Sigmoid colon (tissue), 7 donors: Measurements from ENCODE around the gene RADIL. TPM values are rescaled to one million over a fixed set of nuclear protein-coding genes. Genes with fewer than 3 reads are reported as not detected.

Source experiments
- DNase-seq: peaks from one replicate; pipeline ENCODE4 v3.0.0-alpha.2; 2019
- H3K27ac ChIP-seq, 4 donors: fragments of 200-600 bp; sonication (generic); one replicate each; pipeline ENCODE4 v1.5.1; 2016 to 2019; ENCODE audit warnings: mild to moderate bottlenecking in 1 of 4
- H3K27me3 ChIP-seq, 3 donors: fragments of 200-600 bp; sonication (generic); one replicate each; pipeline ENCODE4 v1.5.1; 2019; ENCODE audit warnings: mild to moderate bottlenecking in 1 of 3
- H3K36me3 ChIP-seq, 4 donors: fragments of 200-600 bp; sonication (generic); one replicate each; pipeline ENCODE4 v1.5.1; 2016 to 2019
- H3K4me1 ChIP-seq, 4 donors: fragments of 200-600 bp; sonication (generic); one replicate each; pipeline ENCODE4 v1.5.1; 2017 to 2019
- H3K4me3 ChIP-seq, 4 donors: fragments of 200-600 bp; sonication (generic); one replicate each; pipeline ENCODE4 v1.5.1; 2017 to 2019; ENCODE audit warnings: mild to moderate bottlenecking in 2 of 4, moderate library complexity in 1 of 4
- H3K9me3 ChIP-seq, 4 donors: fragments of 200-600 bp in 3 of 4; sonication (generic) in 3 of 4; one replicate each; pipeline versions ENCODE4 v1.5.1 to v1.6.1; 2013 to 2019
- EP300 ChIP-seq, 4 donors: sonication (generic); formaldehyde crosslinking; IDR thresholded peaks; one replicate each; pipeline ENCODE4 v1.6.1; 2017; ENCODE audit warnings: antibody characterized with exemption in 4 of 4
- POLR2A ChIP-seq, 2 donors: fragments of 450-650 bp; IDR thresholded peaks; one replicate each; pipeline ENCODE4 v1.6.1; 2016; ENCODE audit warnings: antibody characterized with exemption in 2 of 2, mild to moderate bottlenecking in 2 of 2, moderate library complexity in 2 of 2
- POLR2AphosphoS5 ChIP-seq, 4 donors: sonication (generic); formaldehyde crosslinking; IDR thresholded peaks; one replicate each; pipeline ENCODE4 v1.6.1; 2017; ENCODE audit warnings: antibody characterized with exemption in 4 of 4
- WGBS, 2 donors: extraction: QIAGEN DNeasy Blood & Tissue Kit; methylation state at CpG; one replicate each; pipeline ENCODE4 v1.1.7; 2013; 5-methylcytosine and 5-hydroxymethylcytosine counted together
- intact Hi-C: fragments of 100-400 bp; cut with DNase I; formaldehyde crosslinking; loops from one replicate; pipeline ENCODE4 v1.15.1; 2023
- polyA plus RNA-seq, 3 donors: library from polyadenylated mRNA; stranded (reverse); fragments of 200-250 nt; gene quantifications; one replicate each; pipeline ENCODE4 v1.2.3, GENCODE V29; 2013
- total RNA-seq, 4 donors: library from RNA; depleted of rRNA; stranded (reverse); fragments of >200 nt; gene quantifications; one replicate each; pipeline ENCODE4 v1.1.0, GENCODE V29; 2016
- TF ChIP-seq, protein P1 (sequence below), 4 experiments: fragments of 450-650 bp in 3 of 4; fragments of 200-600 bp in 1 of 4; IDR thresholded peaks; one replicate each; pipeline ENCODE4 v1.5.1; 2016 to 2019; ENCODE audit warnings: antibody characterized with exemption in 4 of 4, mild to moderate bottlenecking in 3 of 4, moderate library complexity in 2 of 4
- donor health status: healthy with polysubstance abuse.
- donor health status: Bipolar disorder and iron deficiency.
- donor health status: healthy.

The RADIL gene
- total and polyA plus RNA-seq, 7 donors = 1.2 to 10.8 (median 5.6) TPM

DNA sequence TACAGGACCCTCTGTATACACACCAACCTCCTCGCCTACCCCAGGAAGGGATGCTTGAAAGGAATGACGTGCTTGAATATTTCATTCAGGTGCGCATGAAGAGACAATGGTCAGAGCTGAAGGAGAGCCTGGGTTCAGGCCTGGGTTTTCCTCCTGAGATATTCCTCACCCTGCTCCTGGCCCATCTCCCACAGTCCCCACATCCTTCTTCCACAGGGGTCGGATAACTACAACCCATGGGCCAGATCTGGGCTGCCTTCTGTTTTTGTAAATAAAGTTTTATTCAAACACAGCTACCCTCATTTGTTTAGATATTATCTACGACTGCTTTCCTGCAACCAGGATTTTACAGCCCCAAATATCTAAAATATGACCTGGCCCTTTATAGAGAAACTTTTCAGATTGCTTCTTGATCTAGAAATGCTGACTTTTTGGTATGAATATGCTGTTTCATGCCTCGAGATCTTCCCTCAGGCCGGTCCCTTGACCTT lies 1.8 kb upstream of the RADIL start:
- intact Hi-C loops = no loop called here
- 85 to 92% methylated on average over 7 of the region's 7 CpGs for WGBS, 2 donors

DNA sequence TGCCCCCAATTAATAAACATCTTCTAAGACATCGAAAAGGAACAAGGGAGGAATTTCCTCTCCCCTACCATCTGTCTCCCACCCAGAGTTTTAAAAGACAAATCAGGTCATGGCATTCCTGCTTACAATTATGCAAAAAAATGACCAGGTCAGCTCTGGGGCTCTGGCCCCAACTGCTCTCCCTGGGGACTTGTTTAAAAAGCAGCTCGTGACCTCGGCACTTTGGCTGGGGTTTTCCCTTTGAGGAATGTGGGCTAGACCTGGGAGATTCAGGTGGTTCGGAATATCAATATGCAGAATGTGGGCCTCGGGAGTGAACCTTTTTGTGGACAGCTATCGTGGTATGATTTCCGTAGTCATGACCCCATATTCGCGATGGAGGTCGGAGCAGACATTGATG lies 648 bp upstream of the RADIL start:
- intact Hi-C loops = no loop called here
- Histone ChIP-seq H3K4me1 (peaks cover 0 to 31% (median 19%) of the 10 kb centered on the region in 4 donors), H3K9me3 (no peaks in the 10 kb centered on the region), H3K4me3 (no peak overlapping the region), H3K27ac (no peak overlapping the region), H3K36me3 (no peaks in the 10 kb centered on the region), H3K27me3 (peaks cover 0 to 11% (median 8%) of the 10 kb centered on the region in 3 donors)
- 79 to 83% methylated on average over 10 of the region's 10 CpGs for WGBS, 2 donors
- TF ChIP-seq, protein P1, sequence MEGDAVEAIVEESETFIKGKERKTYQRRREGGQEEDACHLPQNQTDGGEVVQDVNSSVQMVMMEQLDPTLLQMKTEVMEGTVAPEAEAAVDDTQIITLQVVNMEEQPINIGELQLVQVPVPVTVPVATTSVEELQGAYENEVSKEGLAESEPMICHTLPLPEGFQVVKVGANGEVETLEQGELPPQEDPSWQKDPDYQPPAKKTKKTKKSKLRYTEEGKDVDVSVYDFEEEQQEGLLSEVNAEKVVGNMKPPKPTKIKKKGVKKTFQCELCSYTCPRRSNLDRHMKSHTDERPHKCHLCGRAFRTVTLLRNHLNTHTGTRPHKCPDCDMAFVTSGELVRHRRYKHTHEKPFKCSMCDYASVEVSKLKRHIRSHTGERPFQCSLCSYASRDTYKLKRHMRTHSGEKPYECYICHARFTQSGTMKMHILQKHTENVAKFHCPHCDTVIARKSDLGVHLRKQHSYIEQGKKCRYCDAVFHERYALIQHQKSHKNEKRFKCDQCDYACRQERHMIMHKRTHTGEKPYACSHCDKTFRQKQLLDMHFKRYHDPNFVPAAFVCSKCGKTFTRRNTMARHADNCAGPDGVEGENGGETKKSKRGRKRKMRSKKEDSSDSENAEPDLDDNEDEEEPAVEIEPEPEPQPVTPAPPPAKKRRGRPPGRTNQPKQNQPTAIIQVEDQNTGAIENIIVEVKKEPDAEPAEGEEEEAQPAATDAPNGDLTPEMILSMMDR (IDR thresholded peaks at IDR 0.05) = no peak
- TF ChIP-seq EP300 (IDR thresholded peaks at IDR 0.05) (no peak), POLR2AphosphoS5 (IDR thresholded peaks at IDR 0.05) (no peak), POLR2A (IDR thresholded peaks at IDR 0.05) (no peak)
- no peak for DNase-seq

More for the DNA sequence above, 1.8 kb upstream of the RADIL start:
- H3K36me3 ChIP-seq = no peaks in the 10 kb centered on the region
- no peak for DNase-seq
- H3K27me3 ChIP-seq = peaks cover 0 to 11% (median 8%) of the 10 kb centered on the region in 3 donors
- H3K9me3 ChIP-seq = no peaks in the 10 kb centered on the region
- peaks cover 0 to 21% (median 13%) of the 10 kb centered on the region in 4 donors for H3K4me1 ChIP-seq
- H3K4me3 ChIP-seq = no peak overlapping the region
- TF ChIP-seq POLR2AphosphoS5 (IDR thresholded peaks at IDR 0.05) = no peak
- TF ChIP-seq POLR2A (IDR thresholded peaks at IDR 0.05) = no peak
- no peak for TF ChIP-seq EP300 (IDR thresholded peaks at IDR 0.05)
- TF ChIP-seq, protein P1 (IDR thresholded peaks at IDR 0.05) = no peak
- H3K27ac ChIP-seq = no peak overlapping the region

DNA sequence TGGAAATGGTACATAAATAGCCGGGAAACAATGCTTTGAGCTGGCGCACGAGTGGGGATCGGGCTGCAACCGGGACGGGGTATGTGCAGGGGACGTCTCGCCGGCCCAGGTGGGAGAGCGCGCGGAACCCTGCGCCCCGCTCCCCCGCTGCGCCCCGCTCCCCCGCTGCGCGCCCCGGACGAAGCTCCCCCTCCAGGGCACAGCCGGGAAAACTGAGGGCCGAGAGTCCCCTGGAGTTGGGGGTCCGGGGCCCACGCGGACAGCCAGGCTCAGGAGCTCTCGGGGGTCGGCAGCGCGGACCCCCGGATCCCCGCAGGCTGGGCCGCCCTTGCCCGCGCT lies 514 bp downstream of the RADIL start:
- Histone ChIP-seq H3K9me3 (no peaks in the 10 kb centered on the region), H3K4me3 (peak overlapping the region; percentile 37 to 82 (median 76)), H3K27ac (peak overlapping the region; percentile 67 to 82 (median 79)), H3K27me3 (peaks cover 0 to 11% (median 8%) of the 10 kb centered on the region in 3 donors), H3K4me1 (peaks cover 0 to 33% (median 22%) of the 10 kb centered on the region in 4 donors), H3K36me3 (no peaks in the 10 kb centered on the region)
- TF ChIP-seq, protein P1 (IDR thresholded peaks at IDR 0.05) = no peak
- no peak for TF ChIP-seq POLR2AphosphoS5 (IDR thresholded peaks at IDR 0.05)
- TF ChIP-seq POLR2A (IDR thresholded peaks at IDR 0.05) = no peak
- TF ChIP-seq EP300 (IDR thresholded peaks at IDR 0.05) = no peak
- 3 to 4% methylated on average over 36 of the region's 36 CpGs for WGBS, 2 donors
- intact Hi-C loops = loop anchor here (2.0 kb wide), 2 partner anchors 52 to 84 kb away; no protein-coding TSS in a partner anchor
- no peak for DNase-seq

DNA sequence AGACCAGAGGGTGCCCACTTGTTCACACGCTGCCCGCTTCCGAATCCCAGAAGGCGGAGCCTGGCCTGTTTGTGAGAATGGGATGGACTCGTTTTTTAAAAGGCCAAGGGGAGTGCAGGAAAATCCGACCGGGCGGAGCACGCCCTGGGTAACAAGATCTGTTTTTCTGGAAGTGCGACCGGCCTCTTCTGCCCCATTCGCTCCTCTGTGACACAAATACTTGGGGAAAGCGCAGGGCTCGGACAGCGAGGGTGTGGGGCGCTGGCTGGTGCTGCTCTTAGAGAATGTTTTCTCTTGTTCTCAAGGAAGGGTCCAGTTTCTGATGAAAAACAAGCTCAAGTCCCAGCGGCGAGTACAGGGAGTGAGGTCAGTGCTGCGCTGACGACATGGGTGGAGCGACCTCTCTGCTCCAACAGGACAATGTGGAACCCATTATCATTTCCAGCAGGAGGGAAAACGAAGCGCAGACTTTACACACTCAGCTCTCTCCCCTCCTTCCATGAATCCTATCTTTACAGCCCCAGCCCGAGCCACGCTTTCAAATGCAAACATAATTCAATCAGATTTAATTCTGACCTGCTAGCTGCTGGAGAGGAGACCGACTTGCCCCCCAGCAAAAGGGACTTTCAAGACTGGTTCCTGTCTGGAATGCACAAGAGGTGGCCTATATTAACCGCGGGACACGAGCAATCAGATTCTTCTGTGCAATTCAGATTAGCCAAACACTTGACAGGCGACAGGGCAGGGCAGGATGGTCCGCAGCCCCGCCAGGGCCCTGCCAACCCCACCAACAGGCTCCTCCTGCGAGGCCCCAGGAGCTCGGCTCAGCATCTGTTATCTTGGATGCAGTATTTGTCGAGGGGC lies 1.1 kb downstream of the RADIL start:
- WGBS, 2 donors = 5 to 9% methylated on average over 35 of the region's 35 CpGs
- DNase-seq = peak; percentile 90
- intact Hi-C loops = loop anchor here (2.0 kb wide), 2 partner anchors 52 to 84 kb away; no protein-coding TSS in a partner anchor
- Histone ChIP-seq H3K4me1 (peaks cover 0 to 33% (median 22%) of the 10 kb centered on the region in 4 donors), H3K27me3 (peaks cover 0 to 11% (median 8%) of the 10 kb centered on the region in 3 donors), H3K36me3 (peaks cover 0 to 5% (median under 1%) of the 10 kb centered on the region in 4 donors), H3K4me3 (peak overlapping the region; percentile 37 to 82 (median 76)), H3K27ac (peak overlapping the region; percentile 67 to 82 (median 79)), H3K9me3 (no peaks in the 10 kb centered on the region)
- TF ChIP-seq POLR2AphosphoS5 (IDR thresholded peaks at IDR 0.05) = peak; percentile 33 to 67 (median 46)
- TF ChIP-seq POLR2A (IDR thresholded peaks at IDR 0.05) = peak in 1 of 2 donors; percentile 11
- no peak for TF ChIP-seq EP300 (IDR thresholded peaks at IDR 0.05)
- TF ChIP-seq, protein P1 (IDR thresholded peaks at IDR 0.05) = peak in 1 of 4 experiments; percentile 23
